GM12872 (cell line): ENCODE data around the gene NRP2.

ENCODE experiments used
- CTCF ChIP-seq: IDR thresholded peaks from 3 replicates; pipeline ENCODE4 v1.5.1; 2011; ENCODE audit warnings: low read depth, mild to moderate bottlenecking, low read length, moderate library complexity; ENCODE audit not compliant: insufficient read depth

The NRP2 gene

GRCh38 chr2:205682239-205682970 lies at the start of gene NRP2:
Gene NRP2, plus strand, starts transcription at chr2:205682501. Its CDS starts 790 bp downstream, at chr2:205683291.
- TF ChIP-seq CTCF, result no peak

GRCh38 chr2:205633994-205634393 lies 48.3 kb upstream of the NRP2 start:
- TF ChIP-seq CTCF, result no peak

- no peak for TF ChIP-seq CTCF
These were observed 45.6 kb upstream of the NRP2 start for GRCh38 chr2:205636549-205637319.

GRCh38 chr2:205637320-205637602 lies 45.0 kb upstream of the NRP2 start:
- no peak for TF ChIP-seq CTCF

GRCh38 chr2:205637779-205638503 lies 44.4 kb upstream of the NRP2 start:
- TF ChIP-seq CTCF, result no peak

GRCh38 chr2:205640716-205641115 lies 41.6 kb upstream of the NRP2 start:
- no peak for TF ChIP-seq CTCF

GRCh38 chr2:205642599-205643356 lies 39.5 kb upstream of the NRP2 start:
- TF ChIP-seq CTCF, result no peak
